Prostate gland (tissue), 2 donors: ENCODE data around the gene RHOBTB1. TPM values are rescaled to one million over a fixed set of nuclear protein-coding genes. Genes with fewer than 3 reads are reported as not detected.
"Not testable (repeated sequence)": the region's sequence is repeated elsewhere in the genome, so short reads cannot be mapped to it uniquely, and the experiment has no call there.

Experiments
- DNase-seq: peaks from one replicate; pipeline ENCODE4 v3.0.0-alpha.2; 2019; ENCODE audit warnings: low spot score
- H3K27ac ChIP-seq, 2 donors: fragments of 200-600 bp; sonication (generic); 2 replicates each; pipeline ENCODE4 v1.5.1; 2017 to 2019
- H3K27me3 ChIP-seq: fragments of 200-600 bp; sonication (generic); replicated peaks from 2 replicates; pipeline ENCODE4 v1.5.1; 2019; ENCODE audit not compliant: insufficient read depth
- H3K36me3 ChIP-seq, 2 donors: fragments of 200-600 bp; sonication (generic); 1 replicate in 1 of 2; 2 replicates in 1 of 2; pipeline versions ENCODE4 v1.5.1 to v1.8.1; 2017 to 2019
- H3K4me1 ChIP-seq: fragments of 200-600 bp; sonication (generic); replicated peaks from 2 replicates; pipeline ENCODE4 v1.5.1; 2019
- H3K4me3 ChIP-seq, 2 donors: fragments of 200-600 bp; sonication (generic); 2 replicates each; pipeline ENCODE4 v1.5.1; 2017 to 2019
- H3K9me3 ChIP-seq: fragments of 200-600 bp; sonication (generic); 2 replicates; pipeline ENCODE4 v1.5.1; 2017
- CTCF ChIP-seq, 4 experiments: fragments of 200-600 bp in 2 of 4; fragments of 450-650 bp in 2 of 4; sonication (generic) in 2 of 4; IDR thresholded peaks; 1 replicate in 3 of 4; 2 replicates in 1 of 4; pipeline ENCODE4 v1.5.1; 2016 to 2019; ENCODE audit warnings: antibody characterized with exemption in 4 of 4, mild to moderate bottlenecking in 2 of 4, moderate library complexity in 2 of 4
- POLR2A ChIP-seq: fragments of 450-650 bp; IDR thresholded peaks from one replicate; pipeline ENCODE4 v1.6.1; 2016; ENCODE audit warnings: antibody characterized with exemption, mild to moderate bottlenecking
- POLR2AphosphoS5 ChIP-seq: sonication (generic); formaldehyde crosslinking; IDR thresholded peaks from one replicate; pipeline ENCODE4 v1.6.1; 2017; ENCODE audit warnings: antibody characterized with exemption
- WGBS: methylation state at CpG from one replicate; pipeline ENCODE4 v1.1.5; 2018; 5-methylcytosine and 5-hydroxymethylcytosine counted together
- intact Hi-C: fragments of 100-400 bp; cut with DNase I; formaldehyde crosslinking; loops from one replicate; pipeline ENCODE4 v1.14.2; 2022
- total RNA-seq, 2 donors: library from RNA; depleted of rRNA; stranded (reverse); fragments of >200 nt; gene quantifications; one replicate each; pipeline ENCODE4 v1.1.0, GENCODE V29; 2016

RHOBTB1 gene
- total RNA-seq, 2 donors from 2014 or later = 4.9 to 28.9 TPM

DNA sequence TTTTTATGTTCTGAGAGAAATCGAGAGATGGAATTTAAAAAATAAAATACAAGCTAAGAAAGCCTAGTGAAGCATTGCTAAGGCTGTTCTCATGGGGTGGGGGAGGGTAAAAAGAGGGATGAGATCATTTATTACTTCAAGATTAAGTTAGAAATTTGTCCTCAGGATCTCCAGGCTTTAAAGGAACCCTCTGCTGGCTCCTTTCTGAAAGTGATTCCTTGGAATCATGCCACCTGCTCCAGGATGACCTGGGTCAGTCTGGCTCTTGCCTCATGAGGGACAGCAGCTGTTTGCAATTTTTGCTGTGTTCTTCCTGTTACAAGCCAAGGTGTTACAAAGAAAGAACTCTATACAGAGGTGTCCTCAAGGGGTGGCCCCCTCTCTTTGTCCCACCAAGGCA is 95.9 kb downstream of the RHOBTB1 start:
- DNase-seq = no peak
- intact Hi-C loops = no loop called here

GRCh38 chr10:60846173-60846572 is 97.8 kb downstream of the RHOBTB1 start:
- no peak for DNase-seq
- Histone ChIP-seq H3K36me3 (no peaks in the 10 kb centered on the region), H3K27ac (no peak overlapping the region)

More for the DNA sequence above, 95.9 kb downstream of the RHOBTB1 start:
- Histone ChIP-seq H3K4me1 (no peaks in the 10 kb centered on the region), H3K27me3 (no peaks in the 10 kb centered on the region), H3K27ac (no peak overlapping the region), H3K36me3 (no peaks in the 10 kb centered on the region), H3K4me3 (no peak overlapping the region), H3K9me3 (no peaks in the 10 kb centered on the region)
- TF ChIP-seq POLR2A (no peak), CTCF (IDR thresholded peaks at IDR 0.05) (no peak), POLR2AphosphoS5 (no peak)
- WGBS = 65% methylated on average over 1 of the region's 1 CpG

GRCh38 chr10:60845038-60845437 is 98.9 kb downstream of the RHOBTB1 start:
- 100% methylated on average over 1 of the region's 1 CpG for WGBS
- DNase-seq = no peak
- no peaks in the 10 kb centered on the region for H3K36me3 ChIP-seq
- TF ChIP-seq POLR2AphosphoS5 (no peak), CTCF (IDR thresholded peaks at IDR 0.05) (no peak), POLR2A (no peak)
- intact Hi-C loops = no loop called here
- H3K4me1 ChIP-seq = no peaks in the 10 kb centered on the region
- no peak overlapping the region for H3K27ac ChIP-seq
- H3K27me3 ChIP-seq = no peaks in the 10 kb centered on the region
- H3K4me3 ChIP-seq = no peak overlapping the region
- H3K9me3 ChIP-seq = no peaks in the 10 kb centered on the region

More at GRCh38 chr10:60846173-60846572, 97.8 kb downstream of the RHOBTB1 start:
- no peaks in the 10 kb centered on the region for H3K4me1 ChIP-seq
- no peaks in the 10 kb centered on the region for H3K27me3 ChIP-seq
- no peaks in the 10 kb centered on the region for H3K9me3 ChIP-seq
- WGBS = 77% methylated on average over 1 of the region's 1 CpG
- TF ChIP-seq CTCF (IDR thresholded peaks at IDR 0.05) (no peak), POLR2AphosphoS5 (no peak), POLR2A (no peak)
- H3K4me3 ChIP-seq = no peak overlapping the region
- intact Hi-C loops = no loop called here

- no peak overlapping the region for H3K27ac ChIP-seq
- TF ChIP-seq POLR2A (no peak), CTCF (IDR thresholded peaks at IDR 0.05) (no peak), POLR2AphosphoS5 (no peak)
- 86% methylated on average over 1 of the region's 1 CpG for WGBS
- no peaks in the 10 kb centered on the region for H3K4me1 ChIP-seq
- no peaks in the 10 kb centered on the region for H3K9me3 ChIP-seq
- H3K27me3 ChIP-seq = no peaks in the 10 kb centered on the region
- no peak for DNase-seq
- intact Hi-C loops = no loop called here
- no peak overlapping the region for H3K4me3 ChIP-seq
- no peaks in the 10 kb centered on the region for H3K36me3 ChIP-seq
Measured at GRCh38 chr10:60842694-60843093, 101.3 kb downstream of the RHOBTB1 start.

- H3K27me3 ChIP-seq, H3K36me3 ChIP-seq, H3K4me3 ChIP-seq, H3K4me1 ChIP-seq, intact Hi-C loops, DNase-seq, H3K27ac ChIP-seq, H3K9me3 ChIP-seq: not testable (repeated sequence)
- WGBS = 94% methylated on average over 10 of the region's 10 CpGs
Measured at GRCh38 chr10:60841227-60841626, 102.8 kb downstream of the RHOBTB1 start.
